HG03460 (cell line): ENCODE results near the gene TOP2B.

ENCODE experiments used
- ATAC-seq: cut with Tn5 transposase; IDR thresholded peaks from one replicate; pipeline ENCODE4 v1.9.1; 2021; ENCODE audit not compliant: unreplicated experiment

TOP2B gene

DNA sequence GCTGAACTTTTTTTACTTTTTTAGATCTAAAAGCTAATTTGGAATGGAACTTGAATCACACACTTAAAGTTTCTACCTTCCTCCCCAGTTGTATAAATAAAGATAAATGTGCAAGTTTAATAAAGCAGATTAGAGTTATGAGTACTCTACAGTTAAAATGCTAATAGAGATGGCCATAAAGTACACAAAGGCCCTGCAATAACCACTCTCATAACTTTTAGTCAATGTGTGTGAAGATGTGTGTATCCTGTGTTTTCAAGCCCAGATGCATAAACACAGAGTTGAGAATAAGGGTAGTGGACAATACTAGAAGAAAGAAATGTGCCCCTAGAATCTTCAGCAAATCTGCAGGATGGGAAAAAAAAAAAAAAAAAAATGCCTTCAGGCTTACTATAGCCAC lies 45.3 kb downstream of the TOP2B start:
- ATAC-seq: no peak

DNA sequence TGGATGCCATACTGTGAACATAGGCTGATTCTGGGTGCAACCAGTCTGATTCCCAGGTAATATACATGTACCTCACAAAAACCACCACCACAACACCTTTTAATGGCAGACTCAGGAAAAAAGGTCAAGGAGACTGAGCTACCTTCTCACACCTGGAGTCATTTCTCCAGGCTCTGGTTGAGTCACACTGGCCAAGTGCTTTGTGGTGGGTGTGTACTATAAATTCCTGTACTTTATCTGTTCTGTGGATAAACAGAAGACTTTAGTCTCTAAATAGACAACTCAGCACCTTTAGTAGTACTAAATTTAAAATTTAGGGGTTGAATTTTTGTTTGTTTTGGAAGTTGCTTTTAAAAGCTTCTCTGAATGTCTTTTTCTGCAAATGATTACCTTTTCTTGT lies 46.7 kb downstream of the TOP2B start:
- no peak for ATAC-seq

DNA sequence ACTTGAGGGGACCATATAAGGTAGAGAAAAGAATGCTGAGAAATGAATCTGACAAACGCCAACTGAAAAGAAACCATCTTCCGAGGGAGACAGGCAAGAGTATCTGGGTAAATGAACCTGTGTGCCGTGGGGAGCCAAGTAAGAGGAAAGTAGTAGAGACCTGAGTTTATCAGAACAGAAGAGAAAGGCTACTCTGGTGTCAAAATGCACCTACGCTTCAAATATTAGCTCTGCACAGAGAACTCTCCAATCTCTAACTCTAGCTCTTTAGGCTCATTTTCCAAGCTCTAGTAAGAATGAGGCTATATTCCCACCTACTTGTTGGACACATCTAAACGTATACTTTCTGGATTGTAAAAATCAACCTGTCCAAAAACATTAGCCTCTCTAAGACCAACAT lies 53.5 kb downstream of the TOP2B start:
- no peak for ATAC-seq

DNA sequence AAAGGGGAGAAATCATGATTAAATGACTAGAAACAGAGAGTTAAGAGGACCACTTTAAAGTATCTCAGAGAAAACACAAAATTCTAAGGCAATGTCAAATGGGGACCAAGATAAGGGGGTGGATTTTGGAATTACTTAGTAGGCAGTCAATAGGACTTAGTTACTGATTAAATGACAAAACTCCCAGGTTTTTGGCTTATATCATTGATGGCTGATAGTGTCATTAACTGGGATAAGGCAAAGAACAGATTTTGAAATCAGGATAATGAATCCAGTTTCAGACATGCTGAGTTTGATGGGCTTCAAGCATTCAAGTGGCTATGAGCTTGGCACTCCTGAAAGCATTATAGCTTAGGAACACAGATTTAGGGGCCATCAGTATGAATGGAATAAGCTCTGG lies 53.9 kb downstream of the TOP2B start:
- no peak for ATAC-seq

DNA sequence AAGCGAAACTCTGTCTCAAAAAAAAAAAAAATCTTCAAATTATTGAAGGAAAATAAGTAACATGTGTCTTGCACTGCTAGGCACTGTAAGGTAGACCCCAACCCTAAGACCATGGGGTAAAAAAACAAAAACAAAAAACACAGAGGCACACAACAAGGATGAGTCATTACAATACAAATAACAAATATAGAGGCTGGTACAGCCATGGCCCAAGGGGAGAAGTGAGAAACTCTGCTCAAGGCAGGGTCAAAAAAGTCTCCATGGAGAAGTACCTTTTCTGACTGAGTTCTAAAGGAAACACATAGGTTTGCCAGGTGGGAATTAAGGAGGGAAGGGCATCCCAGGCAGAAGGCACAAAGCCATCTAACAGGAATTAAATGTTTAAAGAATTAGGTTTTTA lies 54.5 kb downstream of the TOP2B start:
- no peak for ATAC-seq

DNA sequence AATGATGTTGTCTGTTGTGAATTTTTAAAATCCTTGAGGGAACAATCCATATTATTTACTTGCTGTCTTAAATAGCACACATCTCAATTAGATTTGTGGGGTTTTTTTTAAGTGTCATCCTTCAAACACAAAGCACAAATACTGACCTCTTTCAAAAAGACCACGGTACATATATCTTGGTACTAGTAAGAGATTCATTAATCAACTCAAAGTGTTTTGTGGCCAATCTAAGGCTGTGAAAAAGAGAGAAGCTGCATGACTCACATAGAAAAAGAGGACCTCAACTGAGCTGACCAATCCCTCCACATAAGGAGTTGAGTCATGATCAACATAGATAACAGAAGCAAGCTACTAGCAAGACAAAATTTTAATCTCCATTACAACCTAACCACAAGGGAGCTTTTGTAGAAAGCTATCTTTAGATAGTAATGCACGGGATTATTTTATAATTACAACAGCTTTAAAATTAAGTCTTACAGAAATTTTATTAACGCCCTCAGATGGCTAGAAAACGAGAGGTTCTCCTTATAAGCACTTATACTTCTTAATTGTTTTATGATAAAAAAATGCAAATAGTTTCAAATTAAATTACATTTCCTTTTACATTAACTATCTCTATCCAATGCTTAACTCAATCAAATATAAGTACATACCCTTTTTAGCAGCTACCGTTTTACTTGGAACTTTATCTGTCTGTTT lies 60.5 kb downstream of the TOP2B start:
- ATAC-seq: peak; percentile 71

DNA sequence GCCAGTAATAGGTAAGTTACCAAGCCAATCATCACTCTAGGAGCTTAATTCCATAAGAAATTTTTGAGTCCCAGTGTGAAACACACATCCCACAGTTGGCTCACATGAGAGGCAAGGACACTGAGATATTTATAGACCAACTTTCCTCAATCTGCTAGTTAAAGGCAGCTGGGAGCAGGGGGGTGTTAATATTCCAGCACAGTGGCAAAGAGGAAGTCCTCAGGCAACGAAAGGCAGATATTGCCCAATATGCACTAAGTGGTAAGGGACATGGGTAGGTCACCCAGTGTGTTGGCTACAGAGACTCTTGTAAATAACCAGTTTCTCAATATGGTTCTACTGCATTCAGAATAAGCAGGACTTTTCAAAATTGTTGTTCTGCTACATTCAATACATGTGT lies 61.0 kb downstream of the TOP2B start:
- no peak for ATAC-seq

DNA sequence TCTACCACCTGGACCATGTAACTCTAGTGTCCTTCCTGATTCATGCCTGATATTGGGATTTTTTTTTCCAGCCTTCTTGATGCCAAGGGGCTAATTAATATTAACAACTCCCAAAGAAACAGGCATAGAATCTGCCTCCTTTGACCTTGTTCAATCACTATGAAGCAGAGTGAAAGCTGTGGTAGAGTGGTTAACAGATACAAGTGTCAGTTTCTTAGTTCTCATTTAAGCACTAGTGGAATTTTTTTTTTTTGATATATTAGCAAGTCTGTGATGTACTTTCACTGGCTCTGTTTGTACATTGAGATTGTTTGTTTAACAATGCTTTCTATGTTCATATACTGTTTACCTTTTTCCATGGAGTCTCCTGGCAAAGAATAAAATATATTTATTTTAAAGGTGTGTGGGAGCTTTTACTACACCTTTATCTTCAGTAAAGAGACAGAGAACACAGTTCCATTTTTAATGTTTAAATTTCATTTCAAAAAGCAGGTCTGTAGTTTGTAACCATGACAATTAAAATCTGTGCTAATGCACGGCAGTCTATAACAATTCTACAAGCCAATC lies 67.1 kb downstream of the TOP2B start:
- ATAC-seq: no peak

DNA sequence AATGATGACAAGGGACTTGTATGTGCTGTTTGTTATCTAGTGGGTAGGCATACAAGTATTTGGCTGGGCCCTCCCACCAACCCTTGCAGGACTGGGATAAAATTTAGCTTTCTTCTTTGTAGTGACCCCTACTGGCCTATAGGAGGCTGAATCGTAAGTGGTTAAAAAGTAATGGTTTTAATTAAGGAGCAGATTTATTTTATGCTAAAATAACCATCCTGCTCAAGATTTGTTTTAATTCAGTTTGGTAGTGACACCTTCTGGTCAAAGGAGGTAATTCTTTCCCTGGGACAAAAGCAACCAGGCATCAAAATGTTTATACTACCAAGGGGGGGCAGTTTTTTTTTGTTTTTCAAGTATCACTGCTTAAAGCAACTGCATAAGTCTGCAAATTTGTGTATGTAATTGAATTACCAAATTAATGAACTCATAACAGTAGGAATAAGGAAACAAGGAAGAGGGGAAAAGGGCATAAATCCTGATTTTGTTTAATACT lies 70.7 kb downstream of the TOP2B start:
- no peak for ATAC-seq

DNA sequence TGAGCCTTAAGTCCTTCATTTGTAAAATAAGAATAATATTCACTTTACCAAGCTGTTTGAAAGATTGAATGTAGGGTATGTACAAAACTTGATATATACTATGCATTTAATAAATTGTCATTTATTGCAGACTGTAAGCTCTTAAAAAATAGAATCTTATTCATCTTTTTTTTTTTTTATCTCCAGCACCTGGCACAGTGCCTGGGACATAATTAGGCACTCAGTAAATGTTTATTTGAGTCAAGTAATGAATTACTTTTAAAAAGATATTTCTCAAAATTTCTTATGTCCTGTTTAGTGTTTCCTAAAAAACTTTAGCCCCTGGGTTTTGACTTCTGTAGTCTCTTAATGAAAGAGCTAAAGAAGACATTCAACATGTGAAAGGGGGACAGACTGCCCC lies 71.7 kb downstream of the TOP2B start:
- ATAC-seq: no peak

DNA sequence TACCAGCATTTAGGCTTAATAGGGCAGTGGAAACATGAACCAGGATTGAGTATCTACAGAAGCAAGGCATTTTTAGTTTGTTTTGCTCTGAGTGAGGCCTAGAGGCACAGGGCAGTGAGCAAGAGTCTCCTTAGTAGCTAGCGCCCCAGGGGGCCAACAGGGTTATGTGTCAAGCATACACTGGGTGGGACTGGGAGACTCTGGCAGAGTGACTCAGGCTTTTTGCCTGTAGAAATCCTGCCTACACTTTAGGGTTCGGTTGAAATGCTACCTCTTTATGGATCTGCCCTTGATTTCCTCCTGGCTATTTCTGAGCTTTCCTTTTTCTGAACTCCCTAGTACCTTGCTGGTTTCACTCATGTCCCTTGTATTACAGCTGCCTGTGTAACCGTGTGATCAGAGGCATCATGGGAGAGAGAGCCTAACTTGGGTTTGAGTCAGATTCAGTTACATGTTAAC lies 72.2 kb downstream of the TOP2B start:
- peak; percentile 42 for ATAC-seq

DNA sequence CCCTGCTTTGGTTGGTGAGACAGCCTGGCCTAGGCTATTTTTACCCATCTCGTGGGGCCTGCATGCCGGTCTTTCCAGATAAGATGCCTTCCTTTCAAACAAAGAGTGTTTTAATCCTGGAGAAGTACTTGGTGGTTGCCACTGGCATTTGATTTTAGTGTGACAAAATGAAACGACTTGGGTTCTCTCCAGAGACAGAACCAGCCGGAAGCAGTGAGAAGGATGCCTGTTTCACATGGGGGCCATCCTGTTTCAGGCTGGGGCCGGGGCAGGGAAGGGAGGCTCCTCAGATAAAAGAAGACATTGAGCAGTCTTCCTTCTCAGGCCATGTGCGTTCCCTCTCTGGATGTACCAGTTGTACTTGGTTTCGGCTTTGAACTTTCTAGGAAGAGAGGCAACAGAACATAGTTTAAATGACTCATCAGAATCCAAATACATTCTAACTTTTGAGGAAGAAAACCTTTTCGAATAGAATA lies 74.9 kb downstream of the TOP2B start:
- ATAC-seq: no peak

DNA sequence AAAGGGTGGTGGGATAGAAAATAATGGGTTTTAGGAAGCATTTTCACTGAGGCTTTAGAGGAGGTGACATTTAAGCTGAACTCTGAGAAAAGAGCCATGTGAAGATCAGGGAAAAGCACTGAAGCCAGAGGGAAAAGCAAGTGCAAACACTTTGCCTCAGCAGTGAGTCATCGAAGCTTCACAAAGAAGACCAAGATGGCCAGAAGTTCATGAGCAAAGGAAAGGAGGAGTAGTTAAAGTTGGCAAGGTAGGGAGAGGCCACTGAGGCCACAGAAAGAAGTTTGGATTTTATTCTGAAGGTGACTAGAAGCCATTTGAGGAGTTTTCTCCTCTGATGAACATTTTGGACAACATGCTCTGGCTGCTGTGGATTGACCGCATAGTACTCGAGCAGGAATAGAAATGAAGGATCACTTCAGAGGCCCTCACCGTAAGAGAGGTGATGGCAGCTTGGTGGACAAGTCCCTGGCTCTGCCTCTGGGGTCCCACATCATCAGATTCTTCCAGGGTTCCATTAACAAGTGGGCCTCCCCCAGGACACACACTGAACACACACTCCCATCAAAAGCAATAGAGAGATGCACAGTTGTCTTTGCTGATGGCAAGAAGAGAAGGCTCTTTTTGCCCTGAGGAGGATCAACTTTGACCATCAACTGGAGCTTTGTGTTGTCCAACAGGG lies 75.5 kb downstream of the TOP2B start:
- no peak for ATAC-seq

DNA sequence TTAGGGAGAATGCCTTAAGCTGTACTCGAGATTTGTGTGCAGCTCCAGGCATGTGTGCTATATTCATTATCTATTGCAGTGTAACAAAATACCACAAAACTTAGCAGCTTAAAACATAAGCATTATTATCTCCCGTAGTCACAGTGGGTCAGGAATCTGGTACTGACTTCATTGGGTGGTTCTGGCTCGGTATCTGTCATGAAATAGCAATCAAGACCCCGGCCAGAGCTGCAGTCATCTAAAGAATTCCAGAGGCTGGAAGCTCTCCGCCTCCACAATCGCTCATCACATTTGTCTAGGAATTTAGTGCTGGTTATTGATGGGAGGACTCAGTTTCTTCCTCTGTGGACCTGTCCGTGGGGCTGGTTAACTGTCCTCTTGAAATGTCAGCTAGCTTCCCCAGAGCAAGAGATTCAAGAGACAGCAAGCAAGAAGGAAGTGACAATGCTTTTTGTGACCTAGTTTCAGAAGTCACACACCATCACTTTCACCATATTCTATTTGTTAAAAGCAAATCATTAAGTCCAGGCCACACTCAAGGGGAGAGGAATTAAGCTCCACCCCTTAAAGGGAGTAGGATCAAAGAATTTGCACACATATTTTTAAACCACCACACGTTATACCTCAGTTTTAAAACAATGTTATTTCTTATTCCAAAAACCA lies 76.1 kb downstream of the TOP2B start:
- ATAC-seq: no peak

DNA sequence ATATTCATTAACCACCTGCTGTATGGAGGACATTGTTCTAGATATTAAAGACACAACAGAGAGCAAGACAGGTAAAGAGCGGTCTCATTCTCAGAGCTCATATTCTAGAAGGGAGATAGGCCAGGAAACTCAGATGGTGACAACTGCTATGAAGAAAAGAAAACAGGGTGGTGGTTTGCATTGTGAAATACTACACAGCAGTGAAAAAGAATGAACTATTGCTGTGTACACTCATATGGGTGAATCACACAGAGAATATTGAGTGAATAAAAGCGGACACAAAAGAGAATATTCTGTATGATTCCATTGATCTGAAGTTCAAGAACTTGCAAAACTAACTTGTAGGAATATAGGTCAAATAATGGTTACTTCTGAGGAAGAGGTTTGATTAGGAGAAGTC lies 76.7 kb downstream of the TOP2B start:
- no peak for ATAC-seq

DNA sequence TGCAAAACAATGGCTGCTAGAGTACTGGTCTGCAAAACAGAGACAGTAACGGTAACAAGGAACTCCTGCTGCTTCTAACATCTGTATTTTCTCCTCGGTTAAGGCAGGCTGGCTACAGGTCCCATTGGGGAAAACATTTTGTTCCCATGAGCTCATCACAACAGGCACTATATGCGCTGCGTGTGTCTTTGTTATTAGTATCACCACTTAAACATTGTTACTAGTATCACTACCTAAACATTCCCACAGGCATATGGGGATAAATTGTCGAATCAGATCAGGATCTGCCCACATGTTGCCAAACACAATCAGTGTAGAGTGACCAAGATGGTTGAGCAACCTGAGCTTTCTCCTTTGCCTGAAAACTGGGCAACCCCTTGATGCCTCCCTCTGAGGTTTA lies 77.2 kb downstream of the TOP2B start:
- no peak for ATAC-seq

DNA sequence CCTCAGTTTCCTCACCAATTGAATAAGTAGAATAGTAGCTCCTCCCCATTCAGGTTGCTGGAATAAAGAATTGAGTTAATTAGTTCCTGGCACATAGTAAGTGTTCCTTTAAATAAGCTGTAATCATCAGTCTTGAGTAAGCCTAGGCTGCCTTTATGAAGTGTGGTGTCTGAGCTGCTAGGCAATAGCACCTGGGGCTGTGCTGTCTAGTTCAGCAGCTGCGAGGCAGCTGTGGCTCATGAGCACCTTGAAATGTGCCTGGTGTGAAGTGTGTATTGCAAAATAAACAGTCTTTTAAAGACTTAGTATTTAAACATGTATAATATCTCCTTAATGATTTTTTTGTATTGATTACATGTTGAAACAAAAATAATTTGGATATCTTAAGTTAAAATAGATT lies 77.6 kb downstream of the TOP2B start:
- ATAC-seq: no peak

DNA sequence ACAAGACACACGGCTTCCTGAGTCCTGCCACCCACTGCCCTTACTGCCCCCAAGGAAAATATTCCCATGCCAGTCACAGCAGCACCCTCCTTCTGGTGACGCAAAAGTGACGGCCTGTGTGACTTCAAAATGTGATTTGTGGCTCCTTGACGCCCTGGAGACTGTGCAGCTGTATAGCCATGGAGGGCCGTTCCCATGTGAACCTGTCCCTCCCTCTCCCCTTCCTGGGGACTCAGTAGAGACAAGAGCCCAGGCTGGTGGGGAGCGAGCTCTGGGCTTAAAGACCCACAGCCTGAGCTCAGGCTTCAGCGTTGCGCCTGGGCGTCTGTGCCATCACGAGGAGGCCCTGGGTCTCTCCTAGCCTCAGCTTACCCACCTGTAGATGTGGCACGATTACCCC lies 78.2 kb downstream of the TOP2B start:
- no peak for ATAC-seq

DNA sequence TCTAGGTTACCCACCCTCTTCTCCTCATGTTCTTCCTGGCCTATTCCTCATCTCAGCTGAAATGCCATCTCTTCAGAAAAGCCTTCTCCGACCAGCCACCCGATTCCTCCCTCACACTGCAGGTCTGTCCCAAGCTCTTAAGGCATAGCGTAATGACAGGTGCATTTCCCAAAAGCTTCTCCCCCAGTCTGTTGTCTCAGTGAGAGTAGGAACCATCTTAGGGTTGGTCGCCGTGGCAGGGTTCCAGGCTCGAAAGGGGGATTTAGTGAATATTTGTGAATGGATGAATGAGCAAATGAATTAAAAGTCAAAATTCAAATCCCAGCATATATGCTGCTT lies 78.6 kb downstream of the TOP2B start:
- no peak for ATAC-seq

DNA sequence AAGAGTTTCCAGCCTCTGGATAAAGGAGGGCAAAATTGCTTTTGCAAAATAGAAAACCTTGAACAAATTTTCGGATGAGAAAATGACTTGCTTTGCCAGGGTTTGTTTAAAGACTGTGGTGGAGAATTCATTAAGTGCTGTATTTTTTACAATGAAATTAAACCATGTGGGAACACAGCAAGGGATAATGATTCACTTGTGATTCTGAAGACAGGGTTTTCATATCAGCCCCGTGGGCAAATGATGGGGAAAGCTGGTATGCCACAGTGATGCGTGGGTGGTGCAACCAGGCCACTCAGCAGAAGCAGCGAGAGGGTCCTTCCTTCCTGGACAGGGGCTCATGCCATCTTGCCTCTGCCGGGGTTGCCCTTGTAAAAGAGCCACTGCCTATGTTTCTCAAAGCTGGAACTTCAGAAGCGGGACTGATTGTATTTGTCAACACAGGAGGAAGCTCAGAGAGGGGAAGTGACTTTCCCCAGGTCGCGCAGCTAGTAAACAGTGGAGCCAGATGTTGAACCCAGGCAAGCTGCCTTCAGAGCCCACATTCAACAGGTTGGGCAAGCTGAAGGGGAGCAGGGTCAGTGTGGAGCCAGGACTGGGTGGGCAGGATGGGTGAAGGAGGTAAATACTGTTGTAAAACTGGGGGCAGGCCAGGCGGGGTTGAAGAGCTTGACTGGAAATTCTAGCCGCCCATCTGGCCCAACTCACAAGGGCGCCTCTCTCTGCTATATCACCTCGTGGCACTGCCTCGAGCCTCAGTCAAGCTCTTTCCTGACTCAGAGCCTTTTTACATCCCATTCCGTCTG lies 79.1 kb downstream of the TOP2B start:
- ATAC-seq: no peak
